GM18499 (cell line): ENCODE measurements around the gene CD207.
"Not testable (repeated sequence)": the region's sequence is repeated elsewhere in the genome, so short reads cannot be mapped to it uniquely, and the experiment has no call there.

Source experiments
- ATAC-seq: cut with Tn5 transposase; IDR thresholded peaks from one replicate; pipeline ENCODE4 v1.9.1; 2021; ENCODE audit warnings: moderate number of reproducible peaks; ENCODE audit not compliant: insufficient read depth, unreplicated experiment

CD207 gene

DNA sequence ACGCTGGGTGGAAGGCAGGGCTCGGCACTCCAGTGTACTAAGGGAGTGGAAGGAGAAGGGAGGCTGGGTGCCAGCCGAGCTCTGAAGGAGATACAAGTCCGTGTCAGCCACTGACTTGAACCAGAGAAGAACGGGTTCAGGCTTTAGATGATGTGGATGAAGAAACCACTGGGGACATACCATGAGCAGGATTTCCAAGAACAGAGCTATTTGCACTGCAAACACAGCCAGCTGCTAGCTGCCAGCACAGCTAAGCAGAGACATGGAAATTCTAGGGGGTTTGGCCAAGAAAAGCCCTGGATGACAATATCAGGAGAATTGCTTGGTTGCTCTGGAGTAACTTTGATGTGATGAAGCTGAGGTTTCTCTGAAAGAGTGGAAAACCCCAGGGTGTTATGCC, 5.2 kb downstream of the CD207 start:
- ATAC-seq, result no peak

DNA sequence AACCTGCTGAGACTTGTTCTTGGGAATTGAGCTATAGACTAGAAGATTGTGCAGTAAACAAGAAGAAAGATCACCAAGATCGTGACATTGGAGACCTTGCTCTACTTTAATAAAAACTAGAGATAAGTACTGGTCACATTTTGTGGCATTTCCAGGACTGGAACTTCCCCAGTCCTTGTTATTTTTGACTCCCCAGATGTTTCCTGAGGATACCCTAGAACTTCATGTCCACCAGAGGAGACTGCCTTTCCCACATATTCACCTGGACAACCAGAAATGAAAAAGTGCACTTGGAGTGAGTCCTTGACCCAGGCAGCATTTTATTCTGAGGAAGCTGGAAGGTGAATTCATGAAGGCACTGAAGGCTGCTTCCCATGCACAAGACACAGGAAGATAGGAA, 5.7 kb downstream of the CD207 start:
- no peak for ATAC-seq

DNA sequence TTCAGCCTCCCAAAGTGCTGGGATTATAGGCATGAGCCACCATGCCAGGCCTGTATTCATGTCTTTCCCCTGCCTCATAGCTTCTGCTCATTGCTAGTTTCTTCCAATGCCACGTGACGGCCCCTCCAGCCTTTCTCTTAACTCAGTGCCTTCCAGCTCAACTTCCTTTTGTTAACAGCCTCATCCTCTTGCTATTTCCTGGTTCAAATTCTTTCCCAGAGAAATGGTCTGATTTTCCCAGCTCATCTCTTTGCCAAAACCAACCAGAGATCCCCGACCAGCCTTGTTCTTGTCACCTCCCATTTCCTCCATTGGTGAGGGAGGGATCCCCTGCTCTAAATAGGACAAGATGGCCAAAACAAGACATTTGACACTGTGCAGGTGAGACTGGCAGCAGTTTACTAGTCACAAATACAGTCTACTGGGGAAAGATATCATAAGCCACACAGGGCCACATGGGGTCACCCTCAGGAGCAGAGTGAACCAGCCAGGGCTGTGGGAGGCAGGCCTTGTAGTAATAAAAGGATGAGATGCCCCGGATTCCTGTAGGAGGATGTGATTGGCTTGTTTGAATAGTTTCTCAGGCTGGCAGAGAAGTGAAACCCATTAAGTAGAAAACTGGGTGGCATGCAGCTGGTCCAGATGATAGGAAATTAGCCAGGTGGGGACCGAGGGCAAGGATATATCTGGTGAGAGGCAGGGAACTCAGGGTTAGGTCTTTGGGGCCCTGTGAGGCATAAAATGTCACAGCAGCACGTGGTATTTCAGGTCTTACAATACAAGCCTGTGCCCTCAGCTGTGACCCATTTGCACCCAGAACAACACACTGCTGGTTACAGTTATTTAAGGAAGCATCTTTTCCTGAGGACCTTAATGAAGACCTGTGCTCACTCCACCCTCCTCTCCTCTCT, 6.4 kb downstream of the CD207 start:
- ATAC-seq, result no peak

DNA sequence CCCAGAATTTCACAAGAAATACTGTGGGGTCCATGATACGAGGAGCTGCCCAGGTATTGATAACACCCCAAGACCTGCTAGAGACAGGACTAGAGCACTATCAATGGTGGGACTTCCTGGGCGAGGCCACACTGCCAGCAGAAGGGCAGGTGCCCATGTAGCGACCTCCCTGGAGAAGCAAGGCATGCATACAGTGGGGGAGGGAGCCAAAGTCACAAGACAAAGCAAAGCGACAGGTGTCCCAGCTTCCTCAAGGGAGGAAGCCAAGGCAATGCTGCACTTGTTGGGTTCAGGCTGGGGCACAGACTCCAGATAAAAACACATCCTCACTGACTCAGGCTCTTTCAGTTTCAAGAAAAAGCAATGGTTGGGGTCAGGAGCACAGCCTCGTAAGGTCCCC, 7.5 kb downstream of the CD207 start:
- no peak for ATAC-seq

DNA sequence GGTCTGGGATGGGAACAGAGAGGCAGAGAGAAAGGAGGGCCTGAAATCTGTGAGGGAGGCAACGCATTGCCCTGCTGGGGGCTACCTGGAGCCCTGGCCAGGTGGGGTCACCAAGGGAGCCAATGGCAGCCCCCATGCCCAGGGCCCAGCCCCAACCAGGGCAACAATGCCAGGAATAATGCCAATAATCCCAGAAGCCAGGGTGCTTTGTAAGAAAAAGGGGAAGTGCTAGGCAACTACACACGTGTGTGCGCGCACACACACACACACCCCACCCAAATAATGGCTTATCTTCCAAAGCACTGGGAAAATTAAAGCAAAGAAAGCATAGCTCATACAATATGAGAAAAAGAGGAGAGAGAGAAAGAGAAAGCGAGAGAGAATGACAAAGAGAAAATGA, 8.2 kb downstream of the CD207 start:
- ATAC-seq, result no peak

DNA sequence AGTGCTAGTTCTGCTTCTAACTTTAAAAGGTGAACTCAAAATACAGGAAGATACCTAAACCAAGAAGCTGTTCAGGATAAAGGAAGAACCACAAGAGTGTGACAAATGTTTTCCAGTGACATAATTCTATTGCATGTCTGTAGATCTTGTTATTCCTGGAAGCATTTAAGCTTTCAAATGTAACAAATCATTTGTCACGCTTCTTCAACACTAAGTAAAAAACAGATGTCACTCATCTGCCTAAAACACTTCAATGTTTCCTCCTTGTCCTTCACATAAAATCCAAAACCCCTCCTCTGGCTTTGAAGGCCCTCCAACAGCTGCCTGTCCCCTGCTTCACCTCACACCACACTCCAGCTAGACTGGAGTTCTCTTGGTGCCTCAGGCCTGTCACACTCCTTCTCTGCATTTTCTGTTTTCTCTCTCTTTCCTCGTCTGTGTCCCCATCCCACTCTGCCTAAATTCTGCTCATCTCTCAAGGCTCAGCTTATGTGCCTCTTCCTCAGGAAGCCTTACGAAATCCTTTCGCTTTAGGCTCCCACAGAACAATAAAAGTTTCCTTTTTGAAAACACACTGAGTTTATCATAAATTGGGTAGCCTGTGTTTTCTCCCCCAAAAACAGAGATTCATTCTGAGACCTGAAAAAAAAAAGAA, 8.8 kb downstream of the CD207 start:
- no peak for ATAC-seq

DNA sequence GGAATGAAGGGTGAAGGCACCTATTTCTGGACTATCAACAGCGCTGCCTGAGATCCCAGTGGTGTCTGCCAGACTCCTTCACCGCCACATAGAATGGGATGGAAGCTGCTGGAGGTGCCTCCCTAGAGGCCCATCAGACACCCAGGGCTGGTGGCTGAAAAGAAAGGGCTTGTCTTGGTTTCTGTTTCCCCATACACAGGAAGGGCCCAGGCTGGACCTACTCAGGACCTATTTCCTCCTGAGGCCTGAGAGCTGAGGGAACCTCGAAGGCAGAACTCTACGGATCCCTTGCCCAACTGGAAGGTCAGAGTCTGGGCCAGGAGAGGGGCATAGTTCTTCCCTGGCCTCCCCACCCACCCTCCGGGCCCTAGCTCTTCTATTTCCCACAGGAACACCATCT, 12.4 kb downstream of the CD207 start:
- ATAC-seq, result no peak

DNA sequence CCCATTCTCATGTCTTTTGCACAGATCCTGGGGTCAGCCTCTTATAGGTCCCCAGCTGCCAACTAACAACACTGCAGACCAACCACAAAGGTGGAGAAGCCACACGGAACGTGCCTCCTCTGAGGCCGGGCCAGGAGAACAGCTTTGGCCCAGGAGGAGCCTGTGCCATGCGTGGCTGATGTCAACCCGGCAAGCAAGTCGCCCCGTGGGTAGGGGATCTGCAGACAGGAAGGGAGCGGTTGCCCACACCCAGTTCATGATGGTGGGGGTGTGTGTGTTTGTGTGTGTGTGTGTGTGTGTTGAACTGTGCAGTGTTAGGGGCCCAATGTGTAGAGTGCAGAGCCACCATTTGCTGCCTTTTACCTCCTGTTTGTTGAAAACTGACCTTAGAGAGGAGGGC, 12.8 kb downstream of the CD207 start:
- no peak for ATAC-seq

DNA sequence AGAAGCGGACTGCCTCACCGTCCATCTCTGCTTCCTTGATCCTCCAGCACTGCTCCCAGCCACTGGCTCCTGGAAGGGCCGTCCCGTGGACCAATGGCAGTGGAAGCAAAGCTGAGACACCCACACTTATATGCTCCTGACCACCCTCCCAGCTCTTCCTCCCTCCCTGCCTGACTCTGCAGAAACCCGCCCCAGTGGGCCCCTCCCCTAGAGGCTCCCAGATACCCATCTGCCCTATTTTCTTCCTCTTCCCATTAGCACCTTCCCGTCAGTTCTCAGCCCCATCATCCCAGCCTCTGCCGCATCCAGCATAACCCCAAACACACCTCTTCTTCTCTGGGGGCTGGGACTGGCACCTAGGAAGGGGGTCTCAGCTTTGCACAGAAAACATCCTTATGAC, 15.1 kb downstream of the CD207 start, which contains the start of gene CLEC4F:
TSS of gene CLEC4F (minus strand) at position 101 of the 400 bp plus-strand sequence. CDS start at position 25, 76 bp downstream.
- no peak for ATAC-seq

DNA sequence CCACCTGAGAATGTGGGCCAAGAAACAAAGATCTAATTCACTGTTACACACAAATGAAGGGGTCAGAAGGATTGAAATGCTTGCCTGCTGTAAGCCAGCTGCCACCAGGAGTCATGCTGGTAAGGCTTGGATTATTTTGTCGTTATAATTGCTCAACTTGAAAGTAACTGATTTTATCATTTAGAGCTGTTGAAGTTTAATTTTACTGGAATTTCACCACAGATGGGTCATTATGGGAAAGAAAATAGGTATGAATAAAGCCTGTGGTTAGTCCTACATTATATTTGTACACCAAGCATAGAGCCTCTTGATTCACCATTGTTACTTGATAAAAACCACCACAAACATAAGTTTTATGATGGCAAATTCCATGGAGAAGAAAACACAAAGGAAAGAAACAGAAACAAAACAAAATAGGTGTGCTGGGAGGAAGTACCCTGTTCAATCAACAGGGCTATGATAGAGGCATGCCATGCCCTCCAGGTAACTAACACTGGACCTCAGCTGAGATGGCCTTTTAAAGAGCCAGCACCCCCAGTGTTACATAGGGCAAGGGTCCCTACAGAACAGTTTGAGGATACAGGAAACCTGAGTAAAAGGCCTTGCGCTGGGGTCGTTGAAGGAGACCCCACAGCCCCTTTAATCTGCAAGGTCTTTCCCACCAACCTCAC, 18.2 kb downstream of the CD207 start:
- no peak for ATAC-seq

DNA sequence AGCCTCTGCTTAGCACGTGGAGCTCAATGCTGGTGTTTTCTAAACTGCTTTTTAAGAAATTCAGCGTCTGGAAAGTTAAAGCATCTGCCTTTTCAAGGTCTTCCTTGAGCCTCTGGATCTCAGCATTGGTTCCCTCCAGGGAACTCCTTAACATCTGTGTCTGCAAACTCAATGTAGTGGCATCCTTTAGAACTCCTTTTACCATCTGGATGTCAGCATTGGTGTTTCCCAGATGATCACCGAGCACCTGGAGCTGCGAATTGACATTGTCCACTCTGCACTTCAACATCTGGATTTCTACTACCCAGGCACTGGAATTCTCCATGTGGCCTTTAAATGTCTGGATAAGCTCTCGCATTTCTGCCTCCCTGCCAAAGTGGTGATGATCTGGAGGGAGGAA, 18.9 kb downstream of the CD207 start:
- no peak for ATAC-seq

DNA sequence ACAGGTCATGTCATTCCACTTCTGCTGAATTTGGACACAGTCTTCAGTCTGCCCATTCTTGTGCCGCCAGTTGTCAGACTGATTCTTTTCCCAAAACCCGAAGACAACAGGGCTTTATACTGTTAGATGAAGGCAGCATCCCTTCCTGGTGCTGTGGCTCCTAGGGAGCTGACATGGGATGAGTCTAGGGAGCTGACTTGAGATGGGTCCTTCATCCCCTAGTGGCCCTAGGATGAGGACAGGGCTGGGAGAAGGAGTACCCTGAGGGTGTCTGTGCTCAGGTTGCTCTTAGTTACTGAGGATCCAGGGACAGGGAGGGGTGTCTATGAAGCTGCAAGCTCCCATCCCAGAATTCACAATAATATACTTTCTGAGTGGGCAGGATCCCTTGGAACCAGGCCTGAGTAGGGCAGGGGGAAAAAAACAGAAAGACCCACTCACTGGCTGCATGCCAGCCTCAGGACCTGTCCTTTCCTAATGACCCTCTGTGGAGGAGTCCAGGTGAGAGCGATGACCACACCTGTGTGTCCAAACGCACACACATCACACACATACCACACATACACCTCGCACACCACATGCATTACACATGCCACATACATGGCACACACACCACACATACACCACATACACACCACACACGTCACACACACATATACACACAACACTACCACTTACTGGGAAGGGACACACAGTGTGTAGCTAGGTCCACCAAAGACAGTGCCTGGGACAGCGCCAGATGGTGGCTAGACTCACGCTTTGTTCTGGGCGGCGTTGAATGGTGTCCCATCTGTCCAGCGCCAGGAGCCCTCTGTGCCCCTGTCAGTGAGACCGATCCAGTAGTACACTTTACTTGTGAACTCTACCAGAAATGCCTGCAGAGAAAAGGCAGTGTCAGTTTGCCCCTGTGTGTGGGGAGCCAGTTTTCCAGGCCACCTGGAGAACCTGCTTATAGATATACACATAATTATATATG, 26.3 kb downstream of the CD207 start:
- ATAC-seq, result no peak

DNA sequence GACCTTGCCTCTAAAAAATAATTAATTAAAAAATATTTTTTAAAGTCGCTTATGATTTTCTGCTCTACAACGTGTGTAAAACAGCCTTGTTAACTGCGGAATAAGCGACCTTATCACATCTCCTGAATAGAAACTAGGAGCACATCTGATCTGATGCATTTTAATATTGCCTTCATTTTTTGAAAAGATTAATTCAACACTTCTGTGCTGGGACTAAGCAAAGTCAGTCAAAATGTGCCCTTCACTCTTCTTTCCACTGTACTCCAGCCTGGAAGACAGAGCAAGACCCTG, 27.8 kb downstream of the CD207 start:
- no peak for ATAC-seq

DNA sequence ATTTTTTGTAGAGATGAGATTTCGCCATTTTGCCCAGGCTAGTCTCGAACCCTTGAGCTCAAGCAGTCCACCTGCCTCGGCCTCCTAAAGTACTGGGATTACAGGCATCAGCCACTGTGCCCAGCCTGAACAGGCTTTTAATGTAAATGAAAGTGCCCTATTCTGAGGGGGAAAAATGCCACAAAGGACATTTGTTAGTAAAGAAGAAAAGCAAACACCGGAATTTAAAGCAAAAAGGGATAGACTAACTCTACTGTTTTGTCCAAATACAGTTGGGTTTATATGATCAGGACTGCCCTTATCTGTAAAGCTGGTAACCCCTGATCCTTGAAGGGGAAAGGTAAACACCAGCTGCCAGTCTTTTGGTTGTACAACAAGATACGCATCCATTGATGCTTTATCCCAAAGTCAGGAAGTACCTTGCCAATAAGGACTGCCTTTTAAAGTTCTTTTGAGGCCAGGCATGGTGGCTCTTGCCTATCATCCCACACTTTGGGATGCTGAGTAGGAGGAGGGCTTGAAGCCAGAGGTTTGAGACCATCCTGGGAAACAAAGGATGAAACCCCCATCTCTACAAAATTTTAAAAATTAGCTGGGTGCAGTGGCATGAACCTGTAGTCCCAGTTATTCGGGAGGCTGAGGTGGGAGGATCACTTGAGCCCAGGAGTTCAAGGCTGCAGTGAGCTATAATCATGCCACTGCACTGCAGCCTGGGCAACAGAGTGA, 28.4 kb downstream of the CD207 start:
- ATAC-seq, result no peak

DNA sequence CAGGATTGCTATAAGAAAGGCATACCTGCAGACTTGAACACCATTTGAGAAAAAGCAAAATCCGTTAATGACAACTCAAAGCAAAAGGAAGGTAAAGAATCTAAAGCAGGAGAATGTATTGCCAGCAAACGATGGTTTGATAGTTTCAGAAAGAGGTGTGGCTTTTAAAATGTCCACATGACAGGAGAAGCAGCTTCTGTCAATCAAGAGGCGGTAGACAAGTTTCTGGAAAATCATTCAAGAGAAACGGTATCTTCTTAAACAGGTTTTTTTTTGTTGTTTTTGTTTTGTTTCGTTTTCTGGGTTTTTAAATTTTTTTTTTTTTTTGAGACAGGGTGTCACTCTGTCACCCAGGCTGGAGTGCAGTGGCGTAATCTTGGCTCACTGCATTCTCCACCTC, 29.0 kb downstream of the CD207 start:
- ATAC-seq, result no peak

DNA sequence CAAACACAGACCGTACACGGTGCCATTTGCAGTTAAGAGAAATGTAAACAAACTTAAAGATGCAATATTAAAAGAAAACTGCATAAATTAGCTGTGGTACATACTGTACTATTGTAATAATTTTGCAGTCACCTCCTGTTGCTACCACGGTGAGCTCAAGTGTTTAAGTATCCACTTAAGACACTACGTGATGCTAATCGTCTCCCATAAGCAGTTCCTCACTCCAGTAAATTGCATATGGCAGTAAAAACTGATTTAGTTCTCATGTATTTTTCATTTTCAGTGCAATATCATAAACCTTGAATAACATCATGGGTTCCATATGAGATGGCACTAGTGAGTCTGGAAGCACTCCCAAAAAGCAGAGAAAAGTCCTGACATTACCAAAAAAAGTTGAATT, 29.6 kb downstream of the CD207 start:
- no peak for ATAC-seq

DNA sequence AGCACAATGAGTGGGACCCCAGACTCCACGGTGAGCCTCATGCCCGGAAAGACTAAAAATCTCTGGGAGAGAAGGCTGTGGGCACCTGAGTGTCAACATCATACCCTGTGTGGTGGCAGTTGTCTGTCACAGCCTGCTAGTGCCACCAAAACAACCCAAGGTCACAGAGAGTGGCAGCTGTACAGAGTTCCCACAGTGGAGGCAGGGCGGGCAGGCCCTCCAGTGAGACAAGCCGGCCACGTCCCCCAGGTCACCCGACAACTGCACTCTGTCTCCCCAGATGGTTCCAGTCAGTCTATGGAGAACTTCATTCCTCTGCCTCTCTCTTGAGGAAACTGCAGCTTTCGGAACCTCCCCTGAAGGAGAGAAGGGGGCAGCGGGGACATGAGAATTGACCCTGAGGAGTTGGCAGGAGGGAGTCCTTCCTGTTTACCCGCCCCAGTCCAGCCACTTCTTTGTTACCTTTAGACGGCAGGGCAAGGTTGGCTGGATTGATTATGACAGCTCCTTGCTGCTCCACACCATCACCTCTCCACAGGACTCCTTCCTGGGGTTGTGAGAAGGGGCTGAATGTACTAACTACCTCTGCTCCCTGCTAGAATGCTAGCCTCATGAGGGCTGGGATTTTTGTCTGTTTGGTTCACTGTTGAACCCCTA, 33.9 kb downstream of the CD207 start:
- ATAC-seq, result no peak

DNA sequence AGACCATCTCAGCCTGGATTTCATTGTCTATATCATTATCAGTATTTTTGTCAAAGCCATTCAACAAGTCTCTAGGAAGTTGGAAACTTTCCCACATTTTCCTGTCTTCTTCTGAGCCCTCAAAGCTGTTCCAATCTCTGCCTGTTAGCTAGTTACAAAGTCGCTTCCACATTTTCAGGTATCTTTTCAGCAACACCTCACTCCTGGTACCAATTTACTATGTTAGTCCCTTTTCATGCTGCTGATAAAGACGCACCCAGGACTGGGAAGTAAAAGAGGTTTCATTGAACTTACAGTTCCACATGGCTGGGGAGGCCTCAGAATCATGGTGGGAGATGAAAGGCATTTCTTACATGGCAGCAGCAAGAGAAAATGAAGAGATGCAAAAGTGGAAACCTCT, 35.9 kb downstream of the CD207 start:
- no peak for ATAC-seq

DNA sequence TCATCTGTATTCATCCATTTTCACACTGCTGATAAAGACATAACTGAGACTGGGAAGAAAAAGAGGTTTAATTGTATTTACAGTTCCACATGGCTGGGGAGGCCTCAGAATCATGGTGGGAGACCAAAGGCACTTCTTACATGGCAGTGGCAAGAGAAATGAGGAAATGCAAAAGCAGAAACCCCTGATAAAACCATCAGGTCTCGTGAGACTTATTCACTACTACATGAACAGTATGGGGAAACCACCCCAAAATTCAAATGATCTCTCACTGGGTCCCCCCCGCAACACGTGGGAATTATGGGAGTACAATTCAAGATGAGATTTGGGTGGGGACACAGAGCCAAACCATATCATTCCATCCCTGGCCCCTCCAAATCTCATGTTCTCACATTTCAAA, 37.6 kb downstream of the CD207 start:
- not testable (repeated sequence) for ATAC-seq
